Fibroblast of mammary gland (primary cell): ENCODE results near the gene RASGRP4.

ENCODE experiments used
- DNase-seq: peaks from one replicate; pipeline ENCODE4 v3.0.0-alpha.2; 2010; ENCODE audit warnings: low read depth
- H3K4me3 ChIP-seq: 2 replicates; pipeline ENCODE4 v1.5.1; 2011; ENCODE audit warnings: low read depth, mild to moderate bottlenecking, low read length, moderate library complexity; ENCODE audit not compliant: control insufficient read depth
- CTCF ChIP-seq: conservative IDR thresholded peaks from 2 replicates; pipeline ENCODE4 v1.5.1; 2011; ENCODE audit warnings: low read depth, low read length, inconsistent platforms; ENCODE audit not compliant: control insufficient read depth, insufficient read depth

Gene RASGRP4

GRCh38 chr19:38384209-38385027 is 41.6 kb downstream of the RASGRP4 start:
- no peak for DNase-seq
- peak; percentile 26 for TF ChIP-seq CTCF
- no peak overlapping the region for H3K4me3 ChIP-seq

- DNase-seq: no peak
- no peak overlapping the region for H3K4me3 ChIP-seq
- no peak for TF ChIP-seq CTCF
These were observed 42.3 kb downstream of the RASGRP4 start for GRCh38 chr19:38383743-38384142.

GRCh38 chr19:38383184-38383583 is 42.8 kb downstream of the RASGRP4 start:
- DNase-seq: no peak
- no peak for TF ChIP-seq CTCF
- H3K4me3 ChIP-seq: no peak overlapping the region

DNA sequence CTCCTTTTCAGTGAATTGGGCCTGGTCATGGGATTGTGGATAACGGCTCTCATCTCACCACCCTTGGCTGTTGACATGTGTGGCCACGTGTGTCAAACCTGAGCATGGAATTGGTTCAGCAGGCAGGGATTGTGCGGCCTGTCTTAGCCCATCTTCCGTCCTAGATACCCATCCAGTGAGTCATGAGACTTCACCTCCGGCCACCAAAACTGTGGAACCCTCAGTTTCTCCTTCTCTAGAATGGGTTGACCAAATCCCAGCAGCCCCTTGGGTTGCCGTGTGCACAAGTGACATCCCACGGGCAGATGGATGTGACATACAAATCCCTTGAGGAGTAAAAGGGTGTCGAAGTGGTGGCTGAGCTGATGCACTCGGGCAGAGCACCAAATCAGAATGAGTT is 44.9 kb downstream of the RASGRP4 start:
- no peak for DNase-seq

DNA sequence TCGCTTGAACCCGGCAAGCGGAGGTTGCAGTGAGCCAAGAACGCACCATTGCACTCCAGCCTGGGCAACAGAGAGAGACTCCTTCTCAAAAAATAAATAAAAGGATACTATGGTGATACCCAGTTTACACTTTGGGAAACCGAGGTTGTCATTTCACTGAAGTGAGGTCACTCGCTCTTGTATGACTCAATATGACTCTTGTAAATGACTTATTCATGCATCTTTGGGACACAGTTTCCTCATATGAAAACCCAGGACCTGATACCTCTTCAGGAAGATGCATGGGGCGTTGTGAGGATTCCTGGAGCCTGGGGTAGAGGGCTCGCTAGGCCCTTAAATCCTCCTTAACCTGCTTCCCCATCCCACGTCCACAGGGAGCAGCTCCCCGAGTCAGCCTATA is 47.2 kb downstream of the RASGRP4 start:
- no peak overlapping the region for H3K4me3 ChIP-seq
- TF ChIP-seq CTCF: no peak

More for the DNA sequence above, 44.9 kb downstream of the RASGRP4 start:
- TF ChIP-seq CTCF: no peak
- no peak overlapping the region for H3K4me3 ChIP-seq

GRCh38 chr19:38377052-38377451 is 49.0 kb downstream of the RASGRP4 start:
- no peak for DNase-seq
- H3K4me3 ChIP-seq: no peak overlapping the region
- no peak for TF ChIP-seq CTCF

More for the DNA sequence above, 47.2 kb downstream of the RASGRP4 start:
- DNase-seq: peak; percentile 33
